HG03575 (cell line): Measurements from ENCODE around the gene NAB1.

Experiments used
- ATAC-seq: cut with Tn5 transposase; IDR thresholded peaks from one replicate; pipeline ENCODE4 v1.9.1; 2021; ENCODE audit not compliant: unreplicated experiment, insufficient number of reproducible peaks, low FRiP score; ENCODE audit errors: extremely low read depth

Gene NAB1

DNA sequence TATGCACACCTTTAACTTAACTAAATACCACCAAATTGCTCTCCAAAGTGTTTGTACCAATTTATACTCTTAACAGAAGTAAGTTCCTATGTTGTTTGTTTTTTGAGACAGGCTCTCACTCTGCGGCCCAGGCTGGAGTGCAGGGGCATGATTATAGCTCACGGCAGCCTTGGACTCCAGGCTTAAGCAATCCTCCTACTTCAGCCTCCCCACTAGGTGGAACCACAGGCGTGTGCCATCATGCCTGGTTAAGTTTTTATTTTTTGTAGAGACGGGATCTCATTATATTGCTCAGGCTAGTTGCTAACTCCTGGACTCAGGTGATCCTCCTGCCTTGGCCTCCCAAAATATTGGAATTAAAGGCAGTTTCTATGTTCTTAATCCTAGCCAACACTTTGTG is 13.1 kb upstream of the NAB1 start:
- no peak for ATAC-seq

DNA sequence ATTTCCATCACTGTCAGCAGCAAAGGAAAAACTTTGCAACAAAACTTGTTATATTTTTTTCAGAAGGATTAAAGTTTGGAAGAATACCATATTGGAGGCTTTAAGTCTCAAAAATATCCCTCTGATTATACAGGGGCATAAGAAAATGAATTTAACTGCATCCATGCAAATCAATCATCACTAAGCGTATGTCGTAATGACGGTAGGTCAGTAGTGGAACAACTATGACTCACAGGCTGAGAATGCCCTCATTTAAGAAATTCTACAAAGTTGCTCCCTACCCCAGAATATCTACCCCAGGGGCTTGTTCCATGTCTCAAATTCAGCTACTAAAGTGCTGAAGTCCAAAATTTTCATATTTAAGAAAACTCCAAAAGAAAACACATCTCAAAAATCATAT is 12.5 kb upstream of the NAB1 start:
- no peak for ATAC-seq

DNA sequence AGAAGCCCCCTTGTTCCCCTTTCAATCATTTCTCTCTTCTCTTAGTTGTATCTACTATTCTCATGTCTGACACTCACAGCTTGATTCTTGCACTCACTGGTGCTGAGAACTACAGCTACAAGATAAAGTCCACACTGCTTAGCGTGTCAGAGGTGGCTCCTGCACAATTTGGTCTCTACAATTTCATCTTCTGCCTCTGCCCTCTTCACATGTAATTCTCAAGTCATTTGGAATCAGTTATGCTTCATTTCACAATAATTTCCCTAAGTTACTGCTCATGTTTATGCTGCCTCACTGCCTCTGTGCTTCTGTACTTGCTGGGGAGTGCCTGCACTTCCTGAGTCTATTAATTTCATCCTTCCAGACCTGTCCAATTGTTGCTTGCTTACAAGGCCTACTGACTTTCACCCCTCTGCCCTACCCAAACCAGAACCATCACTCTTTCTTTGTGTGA is 11.6 kb upstream of the NAB1 start:
- ATAC-seq: no peak

DNA sequence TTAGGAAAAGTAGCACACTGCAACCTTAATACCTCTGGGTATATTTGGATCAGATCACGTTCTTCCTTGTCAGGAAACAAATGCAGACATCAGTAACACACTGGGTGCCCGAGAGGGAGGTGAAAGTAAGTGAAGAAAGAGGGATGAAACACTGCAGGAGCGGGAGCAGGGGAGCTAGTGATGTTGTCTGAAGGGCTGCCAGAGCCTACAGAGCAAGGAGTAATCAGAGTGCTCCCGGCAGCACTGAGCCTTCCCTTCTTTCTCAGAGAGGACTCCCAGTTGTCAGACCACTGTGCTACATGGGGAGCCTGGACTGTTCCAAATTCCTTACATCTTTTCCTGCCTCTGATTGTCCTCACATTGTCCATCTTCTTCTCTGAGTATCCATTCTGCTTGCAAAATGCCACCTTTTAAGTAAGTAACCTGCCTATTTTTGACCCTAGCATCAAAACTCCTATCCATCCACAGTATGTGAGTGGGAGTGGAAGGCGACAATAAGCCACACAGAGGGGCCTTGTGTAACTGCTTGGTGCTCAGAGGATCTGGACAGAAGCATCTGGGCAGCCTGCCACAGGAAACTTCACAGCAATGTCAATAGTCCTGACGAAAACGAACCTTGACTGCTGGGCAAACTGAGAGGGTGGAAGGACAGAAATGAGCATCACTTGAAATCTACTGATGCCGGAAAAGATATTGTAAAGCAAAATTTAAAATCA is 10.8 kb upstream of the NAB1 start:
- ATAC-seq: no peak

DNA sequence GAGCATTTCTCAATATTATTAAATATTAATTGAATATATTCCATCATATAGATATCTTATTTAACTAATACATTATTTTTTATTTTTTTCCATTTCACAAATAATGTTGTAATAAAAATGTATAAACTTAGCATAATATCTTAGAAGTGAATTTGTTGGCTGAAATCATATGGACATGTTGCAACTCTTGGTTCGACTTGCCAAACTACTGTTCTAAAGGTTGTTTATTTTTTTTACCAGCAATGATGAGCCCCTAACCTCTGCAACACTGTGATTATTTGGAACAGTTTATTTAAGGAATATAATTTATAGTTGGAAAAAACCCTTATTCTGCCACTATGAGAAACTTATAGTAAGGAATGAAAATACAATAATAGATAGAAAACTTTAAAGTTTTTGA is 8.8 kb upstream of the NAB1 start:
- ATAC-seq: no peak

DNA sequence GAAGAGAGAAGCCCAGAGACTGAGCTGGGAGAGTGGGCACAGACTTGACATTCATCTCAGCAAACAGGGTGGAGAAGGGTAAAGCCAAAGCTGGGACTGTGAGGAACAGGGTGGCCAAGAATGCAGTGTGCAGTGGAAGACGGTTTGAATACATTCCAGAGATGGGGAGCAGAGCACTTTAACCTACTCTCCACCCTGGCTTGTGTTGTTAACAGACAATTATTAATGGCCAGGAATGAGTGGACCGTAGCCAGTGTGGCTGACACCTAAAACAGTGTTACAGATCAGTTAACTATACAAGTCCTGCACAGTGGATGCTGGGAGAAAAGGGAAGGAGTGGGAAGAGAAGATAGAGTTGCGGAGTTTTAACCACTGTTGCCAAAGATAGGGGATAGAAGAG is 7.4 kb upstream of the NAB1 start:
- ATAC-seq: no peak

DNA sequence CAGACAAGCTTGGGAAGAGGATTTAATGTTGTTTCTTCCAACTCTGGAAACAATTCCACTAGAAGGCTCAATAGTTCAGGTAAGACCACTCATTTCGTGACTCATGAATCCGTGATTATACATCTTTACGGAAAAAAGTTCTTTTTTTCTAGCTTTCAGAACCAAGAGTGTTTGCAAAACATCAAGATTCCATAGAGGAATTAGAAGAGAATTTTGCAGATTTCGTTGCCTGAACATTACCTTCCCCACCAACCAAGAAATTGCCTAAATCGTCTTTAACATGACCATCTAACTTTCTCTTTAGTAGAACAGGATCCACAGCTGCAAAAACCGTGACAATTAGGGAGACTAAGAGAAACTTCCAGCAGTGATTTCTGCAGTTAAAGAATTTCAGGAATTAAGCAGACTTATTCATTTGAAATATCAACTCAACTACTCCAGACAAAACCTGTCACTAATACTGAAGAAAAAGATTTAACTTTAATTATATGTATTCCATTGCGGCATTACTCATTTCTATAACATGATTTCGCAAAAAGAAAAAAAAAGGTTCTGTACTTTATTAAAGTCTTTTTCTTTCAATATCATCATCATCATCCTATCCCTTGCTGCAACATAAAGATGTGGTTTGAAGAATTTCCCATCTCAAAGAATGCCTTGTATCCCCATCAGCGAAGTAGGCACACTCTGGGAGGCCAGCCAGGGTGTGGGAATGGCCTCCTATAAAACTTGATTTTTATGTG is 1.9 kb upstream of the NAB1 start:
- ATAC-seq: no peak

DNA sequence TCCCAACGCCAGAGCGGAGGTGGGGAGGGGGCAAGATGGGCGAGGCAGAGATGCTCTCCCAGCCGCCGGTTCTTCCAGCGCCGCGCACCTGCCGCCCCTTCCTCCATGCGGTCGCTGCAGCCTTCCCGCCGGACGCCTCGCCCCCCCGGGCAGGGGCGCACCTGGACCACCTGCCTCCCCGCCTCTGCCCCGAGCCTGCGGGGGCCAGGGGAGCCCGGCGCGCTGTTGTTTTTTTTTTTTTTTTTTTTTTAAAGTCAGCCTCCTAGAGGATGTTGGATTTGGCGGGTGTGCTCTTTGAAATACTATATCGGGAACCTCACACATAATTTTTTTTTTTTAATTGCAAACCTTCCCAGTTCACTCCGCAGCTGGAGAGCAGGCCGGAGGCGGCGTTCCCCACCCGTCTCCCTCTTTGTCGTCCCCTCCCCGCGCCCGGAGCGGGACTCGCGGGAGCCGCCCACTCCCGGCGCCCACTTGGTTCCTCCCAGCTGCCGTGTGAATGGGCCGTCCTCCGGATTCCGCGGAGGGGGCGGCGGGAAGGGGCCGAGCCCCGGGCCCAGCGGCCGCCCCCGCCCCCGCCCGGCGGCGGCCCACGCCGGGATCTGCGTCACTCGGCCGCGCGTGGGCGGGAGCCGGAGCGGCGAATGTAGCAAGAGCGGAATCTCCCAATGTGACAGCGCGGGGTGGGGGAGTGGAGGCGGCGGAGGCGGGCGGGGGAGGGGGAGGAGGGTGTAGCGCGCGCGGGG is 421 bp upstream of the NAB1 start:
- ATAC-seq: no peak

DNA sequence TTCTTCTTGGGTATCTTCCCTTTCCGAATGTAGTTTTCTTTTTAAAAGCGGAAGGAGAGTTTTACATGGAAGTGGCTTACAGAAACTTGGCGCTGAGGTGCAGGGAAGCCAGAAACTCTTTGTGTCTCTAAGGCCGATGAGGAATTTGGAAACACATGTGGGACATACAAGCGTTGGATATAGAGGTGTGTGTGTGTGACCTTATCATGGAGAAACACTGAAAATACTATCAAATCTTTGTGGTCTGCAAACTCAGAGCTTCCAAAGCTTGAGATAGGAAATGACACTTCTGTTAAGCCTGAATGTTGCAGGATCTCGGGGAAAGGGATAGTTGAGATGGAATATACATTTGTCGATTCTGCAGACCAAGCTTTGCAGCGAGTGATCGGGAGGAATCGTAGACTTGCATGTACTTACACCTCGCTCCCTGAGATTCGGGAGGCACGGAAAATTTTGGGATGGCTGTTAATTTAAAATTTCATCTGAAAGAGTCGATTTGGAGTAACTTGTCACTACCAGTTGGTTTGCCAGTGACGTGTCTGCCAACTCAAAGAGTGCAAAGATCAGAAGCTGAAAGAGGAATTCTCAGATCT is 1.0 kb downstream of the NAB1 start:
- ATAC-seq: no peak

DNA sequence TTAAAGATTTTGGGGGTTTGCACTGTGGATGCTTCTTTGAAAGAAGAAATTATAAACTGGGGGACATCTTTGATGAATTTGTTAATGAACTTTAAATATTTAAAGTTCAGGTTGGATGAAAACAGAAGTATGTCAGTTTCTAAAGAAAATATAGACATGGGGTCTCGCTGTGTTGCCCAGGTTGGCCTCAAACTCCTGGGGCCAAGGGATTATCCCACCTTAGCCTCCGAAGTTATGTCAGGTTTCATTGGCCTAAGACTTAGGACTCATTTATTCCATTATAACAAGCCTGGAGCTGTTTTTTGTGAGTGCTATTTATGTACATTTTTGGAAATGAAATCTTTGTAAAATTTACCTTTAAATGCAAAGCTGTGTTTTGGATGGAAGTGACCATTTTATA is 2.5 kb downstream of the NAB1 start:
- no peak for ATAC-seq

DNA sequence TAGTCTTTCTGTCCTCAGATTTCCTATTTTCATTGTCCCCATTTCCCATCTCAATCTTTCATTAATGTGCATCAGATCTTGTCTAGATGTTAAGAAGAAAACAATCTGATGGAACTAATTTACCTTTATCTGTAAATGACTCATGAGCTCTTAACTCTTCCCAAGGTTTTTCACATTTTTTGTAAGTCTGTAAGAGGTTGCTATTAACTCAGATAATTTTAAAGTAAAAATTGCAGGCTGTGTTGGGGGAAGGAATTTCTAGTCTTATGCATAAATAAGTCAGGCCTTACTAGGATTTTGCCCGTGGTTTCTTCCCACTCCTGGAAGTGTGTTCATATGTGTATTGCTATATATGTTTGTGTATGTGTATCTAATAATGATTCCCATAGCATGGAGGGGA is 4.3 kb downstream of the NAB1 start:
- ATAC-seq: no peak

DNA sequence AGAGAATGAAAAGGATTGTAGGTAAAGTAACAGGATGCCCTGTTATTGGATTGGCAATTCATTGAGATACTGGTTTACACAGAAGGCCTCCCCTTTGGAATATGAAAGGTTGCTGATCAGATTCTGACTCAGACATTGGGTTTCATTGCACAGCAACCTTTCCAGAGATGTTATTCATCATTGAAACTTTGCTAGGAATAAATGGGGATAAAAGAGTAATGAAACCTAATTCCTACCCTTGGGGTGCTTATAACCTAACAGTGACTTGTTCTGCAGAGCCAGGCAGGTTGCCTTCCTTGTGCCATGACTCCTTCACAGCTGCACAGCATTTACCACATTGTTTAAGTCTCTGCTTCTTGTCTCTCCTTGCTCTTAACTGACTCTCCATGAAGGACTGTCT is 5.0 kb downstream of the NAB1 start:
- no peak for ATAC-seq

DNA sequence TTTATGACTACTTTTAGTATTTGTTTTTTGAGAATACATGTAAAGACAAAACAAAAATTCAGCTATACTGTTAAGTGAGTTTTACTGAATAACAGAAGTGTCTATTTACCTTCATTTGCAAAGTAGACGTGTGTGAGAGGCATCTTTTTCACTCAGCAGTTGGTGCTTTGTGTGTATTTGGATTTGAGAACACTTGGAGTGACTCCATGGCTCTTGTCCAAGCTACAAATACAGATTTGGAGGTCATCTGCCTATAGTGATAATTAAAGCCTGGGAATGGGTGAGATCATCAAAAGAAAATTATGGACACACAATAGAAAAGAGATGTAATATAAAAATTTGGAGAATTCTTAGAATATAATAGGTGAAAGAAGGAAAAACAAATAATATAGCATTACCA is 6.2 kb downstream of the NAB1 start:
- no peak for ATAC-seq

DNA sequence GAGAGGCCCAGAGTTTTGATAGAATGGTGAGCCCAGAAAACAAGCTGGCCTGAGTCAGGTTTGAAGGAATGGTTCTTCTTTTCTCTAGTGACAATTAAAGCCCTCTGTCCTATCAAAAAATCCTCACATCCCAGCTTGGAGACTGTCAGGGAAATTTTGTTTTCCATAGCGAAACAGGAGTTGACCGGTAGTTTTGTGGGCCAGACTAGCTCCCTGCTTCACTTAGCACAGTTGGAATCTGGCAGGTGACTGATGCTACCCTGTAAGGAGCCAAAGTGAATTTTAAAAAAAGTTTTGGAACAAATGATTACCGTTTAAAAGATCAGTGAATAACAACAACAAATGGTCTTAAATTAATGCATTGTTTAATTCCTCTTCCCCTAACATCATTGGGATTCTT is 6.7 kb downstream of the NAB1 start:
- ATAC-seq: no peak

DNA sequence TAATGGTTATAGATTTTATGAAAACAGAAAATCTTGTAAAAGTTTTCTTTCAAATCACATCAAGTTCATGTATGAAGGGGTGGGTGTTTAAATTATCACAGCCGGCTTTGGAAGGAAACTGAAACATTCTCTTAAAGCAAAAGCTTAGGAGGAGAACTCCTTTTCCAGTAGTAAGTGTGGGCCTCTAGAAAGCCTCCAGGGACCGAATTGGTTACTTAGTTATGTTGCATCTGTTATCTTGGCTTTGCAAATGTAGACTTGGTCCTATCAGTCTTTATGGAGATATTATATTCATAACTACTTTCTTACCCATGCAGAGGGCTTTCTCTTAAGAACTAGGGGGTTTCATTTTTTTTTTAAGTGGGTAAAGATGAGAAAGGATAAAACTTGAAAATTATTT is 7.4 kb downstream of the NAB1 start:
- ATAC-seq: no peak

DNA sequence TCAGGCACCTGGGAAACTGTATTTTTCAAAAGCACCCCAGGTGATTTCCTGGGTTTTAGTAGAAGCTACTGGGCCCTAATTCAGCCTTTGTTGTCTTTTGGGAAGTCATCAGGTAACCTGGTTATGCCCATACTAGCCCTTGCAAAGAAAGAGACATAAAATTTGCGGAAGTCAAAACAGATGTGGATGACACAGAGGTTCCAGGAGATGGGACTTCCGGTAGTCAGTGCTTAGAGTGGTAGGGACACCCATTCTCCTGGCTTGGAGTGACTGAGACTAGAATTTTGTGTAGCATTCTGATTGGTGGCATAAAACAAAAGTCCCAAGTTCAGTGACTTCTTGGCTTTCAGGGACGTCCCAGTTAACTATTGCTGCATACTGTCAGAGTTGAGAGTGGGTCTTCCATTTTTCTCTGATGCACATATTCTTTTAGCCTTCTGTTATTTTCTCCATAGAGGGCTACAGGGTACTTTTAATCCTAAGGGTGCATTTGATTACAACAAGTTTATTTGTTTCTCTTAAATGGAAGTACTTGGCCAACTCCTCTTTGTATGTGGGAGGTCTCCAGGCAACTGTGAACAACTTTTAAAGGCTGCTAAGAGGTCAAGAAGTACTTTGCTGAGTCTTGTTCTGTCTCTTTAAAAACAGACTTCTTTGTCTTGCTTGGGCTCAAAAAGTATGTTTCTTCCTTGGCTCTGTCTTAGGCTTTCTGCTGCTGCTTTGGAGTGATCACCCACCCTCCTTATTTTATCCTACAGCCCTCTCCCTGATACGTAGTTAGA is 8.8 kb downstream of the NAB1 start:
- no peak for ATAC-seq

DNA sequence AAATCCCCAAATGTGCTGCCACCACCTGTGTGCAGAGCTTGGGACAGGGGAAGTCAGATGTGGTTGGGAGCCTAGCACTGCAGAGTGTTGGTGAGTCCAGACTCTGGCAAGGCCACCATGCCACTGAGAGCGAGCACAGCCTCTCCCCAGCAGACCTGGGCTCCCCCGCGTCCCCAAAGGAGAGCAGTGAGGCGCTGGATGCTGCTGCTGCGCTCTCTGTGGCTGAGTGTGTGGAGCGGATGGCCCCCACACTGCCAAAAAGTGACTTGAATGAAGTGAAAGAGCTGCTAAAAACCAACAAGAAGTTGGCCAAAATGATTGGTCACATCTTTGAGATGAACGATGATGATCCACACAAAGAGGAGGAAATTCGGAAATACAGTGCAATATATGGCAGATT is 10.7 kb downstream of the NAB1 start:
- no peak for ATAC-seq

DNA sequence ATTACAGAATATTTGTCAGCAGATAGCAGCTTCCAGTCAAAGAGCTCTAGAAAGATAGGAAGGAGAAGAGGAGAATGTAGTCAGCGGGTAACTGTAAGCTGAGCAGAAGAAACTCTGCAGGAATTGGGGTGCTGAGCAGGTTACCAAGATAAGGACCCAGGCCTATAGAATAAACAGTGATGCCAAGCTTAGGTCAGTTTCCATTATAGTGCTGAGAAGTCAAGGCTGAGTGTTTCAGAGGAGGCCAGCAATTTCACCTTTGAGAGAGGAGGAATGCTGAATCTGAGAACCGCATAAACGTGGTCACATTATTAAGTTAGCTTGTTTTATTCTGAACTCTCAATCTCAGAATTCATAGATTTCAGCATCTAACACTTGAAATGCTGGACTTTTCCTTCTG is 13.9 kb downstream of the NAB1 start:
- no peak for ATAC-seq

DNA sequence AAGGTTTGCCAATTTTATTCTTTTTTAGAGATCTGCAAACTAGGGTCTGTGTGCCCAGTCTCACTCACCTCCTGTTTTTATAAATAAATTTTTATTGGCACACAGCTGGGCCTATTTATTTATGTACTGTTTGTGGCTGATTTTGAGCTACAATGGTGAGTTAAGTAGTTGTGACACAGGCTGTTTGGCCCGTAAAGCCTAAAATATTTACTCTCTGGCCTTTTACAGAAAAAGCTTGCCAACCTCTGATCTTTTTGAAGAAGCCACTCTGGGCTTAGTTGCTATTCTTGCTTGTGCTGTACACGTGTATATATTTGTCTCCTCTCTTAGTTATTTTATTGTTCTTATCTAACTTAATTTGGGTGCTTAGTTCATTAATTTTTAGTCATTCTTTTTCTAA is 14.5 kb downstream of the NAB1 start:
- ATAC-seq: no peak
